D341Med (cell line): ENCODE data around the gene UBALD2.
"Not testable (repeated sequence)": the region's sequence is repeated elsewhere in the genome, so short reads cannot be mapped to it uniquely, and the experiment has no call there.

ENCODE experiments used
- DNase-seq: peaks from one replicate; pipeline ENCODE4 v3.0.0; 2012; ENCODE audit warnings: low spot score

The UBALD2 gene

DNA sequence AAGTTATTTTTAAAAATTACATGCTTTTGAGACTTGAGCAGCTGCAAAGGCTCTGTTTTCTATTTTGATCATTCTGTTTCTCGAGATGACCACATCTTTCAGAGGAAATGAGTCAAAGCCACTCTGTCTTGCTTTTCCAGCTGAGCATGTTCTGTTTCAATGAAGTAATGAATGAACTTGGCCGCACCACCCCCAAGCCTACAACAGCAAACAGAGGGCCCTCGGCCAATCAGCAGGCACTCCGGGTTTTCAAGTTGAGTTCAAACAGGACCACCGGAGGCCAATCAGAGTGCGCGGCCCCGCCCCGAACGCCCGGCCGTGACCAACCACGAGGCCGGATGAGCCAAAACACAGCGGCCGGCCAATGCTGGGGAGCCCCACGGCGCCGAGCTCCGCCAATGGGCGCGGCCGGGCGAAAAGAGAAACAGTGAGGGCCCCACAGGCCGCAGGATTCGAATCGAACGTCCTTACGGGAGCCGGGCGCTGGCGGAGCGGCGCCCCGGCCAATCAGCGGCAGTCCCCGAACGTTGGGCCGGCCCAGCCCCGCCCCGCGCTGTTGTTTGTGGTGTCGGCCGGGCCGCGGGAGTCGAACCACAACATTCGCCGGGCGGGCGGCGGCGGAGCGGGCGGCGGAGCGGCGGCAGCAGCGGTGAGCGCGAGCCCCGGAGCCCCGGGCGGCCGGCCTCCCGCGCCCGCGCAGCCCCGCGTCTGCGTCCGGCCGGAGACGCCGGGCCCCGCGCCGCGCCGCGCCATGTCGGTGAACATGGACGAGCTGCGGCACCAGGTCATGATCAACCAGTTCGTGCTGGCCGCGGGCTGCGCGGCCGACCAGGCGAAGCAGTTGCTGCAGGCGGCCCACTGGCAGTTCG lies at the start of gene UBALD2:
UBALD2 (plus strand) TSS at position 594 of the 869 bp plus-strand sequence; CDS start at position 752, 158 bp downstream.
- peak; percentile 100 for DNase-seq

DNA sequence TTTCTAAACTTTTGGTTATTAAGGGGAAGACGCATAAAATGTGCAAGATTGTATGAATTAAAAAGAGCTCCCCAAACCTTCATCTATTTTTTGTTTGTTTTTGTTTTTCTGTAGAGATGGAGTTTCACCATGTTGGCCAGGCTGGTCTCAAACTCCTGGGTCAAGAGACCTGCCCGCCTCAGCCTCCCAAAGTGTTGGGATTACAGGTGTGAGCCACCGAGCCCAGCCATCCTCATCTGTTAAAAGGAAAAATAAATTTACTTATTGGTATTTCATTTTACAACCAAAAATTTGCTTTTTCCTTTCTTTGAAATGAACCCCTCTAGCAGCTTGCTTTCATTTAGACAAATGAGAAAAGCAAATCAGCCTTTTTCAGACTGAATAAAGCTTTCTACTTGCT lies 48.1 kb upstream of the UBALD2 start:
- DNase-seq, result no peak

DNA sequence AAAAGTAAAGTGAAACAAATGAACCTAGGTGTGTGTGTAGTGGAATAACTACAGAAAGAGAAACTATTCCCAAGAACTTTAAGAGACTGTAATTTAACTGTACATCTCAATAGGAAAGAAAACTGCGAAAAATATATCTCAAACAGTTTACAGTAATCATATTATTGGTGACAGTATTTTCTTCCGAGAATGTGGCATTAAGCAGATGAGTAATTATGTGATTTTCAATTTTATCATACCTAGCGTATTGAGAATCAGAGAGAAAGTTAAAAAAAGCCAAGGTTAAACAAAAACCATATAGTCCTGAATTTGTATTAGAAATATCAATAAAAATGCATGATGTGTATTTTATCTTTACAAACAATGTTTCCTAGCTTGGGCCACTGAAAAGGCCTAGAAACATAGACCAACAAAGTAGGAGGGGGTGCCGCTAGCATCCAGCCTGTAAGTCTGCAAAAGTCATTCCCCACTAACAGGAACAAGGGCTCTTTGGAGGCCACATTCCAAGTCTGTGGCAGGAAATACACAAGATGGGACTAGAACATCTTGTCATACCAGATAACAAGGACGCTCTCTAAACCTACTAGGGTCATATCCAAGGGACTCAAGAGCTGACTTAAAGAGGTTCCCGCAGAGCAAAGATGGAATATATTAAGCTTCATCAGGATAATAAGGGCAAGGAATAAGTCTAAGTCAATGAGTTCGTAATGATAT lies 45.3 kb upstream of the UBALD2 start:
- no peak for DNase-seq

DNA sequence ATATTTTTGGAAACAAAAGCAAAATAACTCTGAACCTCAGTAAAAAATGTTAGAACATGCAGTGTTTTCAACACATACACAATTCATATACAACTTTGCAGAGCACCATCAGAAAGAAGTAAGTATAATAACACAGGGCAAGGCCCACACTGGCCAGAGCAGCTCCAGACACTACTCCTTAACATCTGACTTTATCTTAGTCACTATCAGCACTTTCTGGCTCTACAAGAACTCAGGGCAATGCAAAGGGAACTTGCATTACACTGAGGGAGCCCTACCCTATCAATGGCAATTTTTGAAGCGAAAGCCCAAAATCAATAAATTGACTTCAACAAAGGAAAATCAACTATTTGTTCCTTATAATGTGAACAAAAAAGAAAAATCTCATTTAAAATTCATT lies 41.3 kb upstream of the UBALD2 start:
- no peak for DNase-seq

DNA sequence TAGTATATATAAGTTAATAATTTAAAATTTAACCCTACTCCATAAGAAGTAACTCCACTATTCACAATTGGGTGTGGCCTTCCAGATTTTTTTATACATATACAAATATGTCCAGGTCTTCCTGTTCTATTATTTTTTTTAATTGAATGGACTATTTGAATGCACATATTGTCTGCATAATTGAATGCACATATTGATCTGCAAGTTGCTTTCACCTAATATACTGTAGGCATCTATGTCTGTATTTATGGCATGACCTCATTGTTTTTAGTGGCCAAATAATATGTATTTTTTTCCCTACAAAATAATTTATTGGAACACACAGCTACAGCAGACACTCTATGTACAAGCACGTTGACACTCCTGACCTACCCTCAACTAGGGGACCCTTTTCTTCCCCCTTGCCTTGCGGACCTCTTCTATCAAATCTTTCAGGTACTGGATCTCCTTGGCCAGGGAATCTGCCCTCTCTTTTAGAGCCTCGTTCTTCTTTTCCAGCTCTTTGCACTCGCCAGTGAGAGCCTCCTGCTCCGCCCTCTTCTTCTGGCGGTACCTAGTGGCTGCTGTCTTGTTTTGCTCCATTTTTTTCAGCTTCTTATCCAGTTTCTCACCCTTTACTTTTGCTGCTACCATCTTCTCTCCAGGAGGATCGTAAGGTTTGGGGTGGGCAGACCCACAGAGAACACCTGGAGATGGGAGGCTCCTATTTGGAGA lies 39.6 kb upstream of the UBALD2 start:
- not testable (repeated sequence) for DNase-seq

DNA sequence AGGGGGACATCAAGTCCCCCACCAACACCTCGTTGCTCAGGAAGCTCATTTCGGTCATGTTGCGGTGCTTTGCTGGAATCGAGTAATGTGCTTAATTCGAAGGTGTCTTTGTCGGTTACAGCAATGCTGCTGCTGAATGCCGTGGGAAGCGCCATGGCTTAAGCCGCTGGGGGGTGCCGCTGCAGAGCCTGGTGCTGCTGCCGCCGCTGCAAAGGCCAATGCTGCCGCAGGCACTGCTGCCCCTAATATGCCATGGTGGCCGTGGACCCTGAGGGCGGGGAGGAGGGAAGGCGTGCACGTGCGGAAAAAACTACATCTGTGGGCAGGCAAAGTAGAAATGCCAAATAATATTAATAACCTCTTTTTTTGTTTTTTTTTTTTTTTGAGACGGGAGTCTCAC lies 38.4 kb upstream of the UBALD2 start:
- not testable (repeated sequence) for DNase-seq

DNA sequence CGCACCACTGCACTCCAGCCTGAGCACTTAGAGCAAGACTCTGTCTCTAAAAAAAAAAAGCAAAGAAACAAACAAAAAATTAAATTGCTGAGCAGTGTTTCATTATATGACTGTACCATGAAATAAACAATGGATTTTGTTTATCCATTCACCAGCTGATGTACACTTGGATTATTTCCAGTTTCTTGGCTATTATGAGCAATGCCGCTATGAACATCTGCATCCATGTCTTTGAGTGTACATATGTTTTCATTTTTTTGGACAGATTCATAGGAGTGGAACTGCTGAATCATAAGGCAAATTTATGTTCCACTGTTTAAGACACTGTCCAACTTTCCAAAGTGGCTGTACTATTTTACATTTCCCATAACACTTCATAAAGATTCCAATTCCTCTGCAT lies 32.8 kb upstream of the UBALD2 start:
- no peak for DNase-seq

DNA sequence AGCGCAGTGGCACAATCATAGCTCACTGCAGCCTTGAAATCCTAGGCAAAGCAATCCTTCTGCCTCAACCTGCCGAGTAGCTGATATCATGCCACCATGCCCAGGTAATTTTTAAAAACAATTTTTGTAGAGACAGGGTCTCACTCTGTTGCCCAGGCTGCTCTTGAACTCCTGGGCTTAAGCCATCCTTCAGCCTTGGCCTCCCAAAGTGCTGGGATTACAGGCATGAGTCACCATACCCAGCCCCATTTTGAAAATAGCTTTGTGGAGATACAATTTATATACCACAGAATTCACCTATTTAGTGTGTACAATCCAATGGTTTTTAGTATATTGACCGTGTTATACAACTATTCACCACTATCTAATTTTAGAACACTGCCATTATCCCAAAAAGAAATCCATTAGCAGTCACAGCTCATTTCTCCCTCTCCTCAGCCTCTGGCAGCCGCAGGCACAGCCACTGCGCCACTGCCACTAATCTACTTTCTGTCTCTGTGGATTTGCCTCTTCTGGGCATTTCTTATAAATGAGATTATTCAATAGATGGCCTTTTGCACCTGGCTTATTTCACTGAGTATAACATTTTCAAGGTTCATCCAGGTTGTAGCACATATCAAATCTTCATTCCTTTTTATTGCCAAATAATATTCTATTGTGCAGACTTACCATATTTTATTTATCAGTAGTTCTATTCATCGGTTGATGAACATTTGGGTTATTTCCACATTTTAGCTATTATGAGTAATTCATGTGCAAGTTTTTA lies 31.4 kb upstream of the UBALD2 start:
- no peak for DNase-seq

DNA sequence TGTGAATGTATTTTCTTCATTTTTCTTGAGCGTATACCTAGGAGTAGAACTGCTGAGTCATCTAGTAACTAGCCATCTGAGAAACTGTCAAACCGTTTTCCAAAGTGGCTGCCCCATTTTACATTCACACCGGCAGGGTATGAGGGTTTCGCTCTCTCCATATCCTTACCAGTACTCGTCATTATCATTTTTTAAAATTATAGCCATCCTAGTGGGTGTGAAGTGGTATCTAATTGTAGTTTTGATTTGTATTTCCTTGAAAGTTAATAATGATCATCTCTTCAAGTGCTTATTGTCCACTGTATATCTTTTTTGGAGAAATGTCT lies 30.8 kb upstream of the UBALD2 start:
- DNase-seq, result no peak

DNA sequence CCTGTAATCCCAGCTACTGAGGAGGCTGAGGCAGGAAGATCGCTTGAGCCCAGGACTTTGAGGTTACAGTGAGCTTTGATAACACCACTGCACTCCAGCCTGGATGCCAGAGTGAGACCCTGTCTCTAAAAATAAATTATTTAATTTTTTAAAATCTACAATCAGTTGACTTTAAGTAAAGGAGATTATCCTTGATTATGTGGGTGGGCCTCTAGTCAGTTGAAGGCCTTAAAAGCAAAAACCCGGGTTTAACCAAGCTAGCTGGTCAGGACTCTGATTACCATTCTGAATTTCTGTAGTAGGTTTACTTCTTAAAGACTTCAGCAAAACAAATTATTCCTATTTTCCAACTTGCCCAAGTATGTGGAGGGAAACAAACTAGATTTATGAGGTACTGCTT lies 29.3 kb upstream of the UBALD2 start:
- DNase-seq, result no peak

DNA sequence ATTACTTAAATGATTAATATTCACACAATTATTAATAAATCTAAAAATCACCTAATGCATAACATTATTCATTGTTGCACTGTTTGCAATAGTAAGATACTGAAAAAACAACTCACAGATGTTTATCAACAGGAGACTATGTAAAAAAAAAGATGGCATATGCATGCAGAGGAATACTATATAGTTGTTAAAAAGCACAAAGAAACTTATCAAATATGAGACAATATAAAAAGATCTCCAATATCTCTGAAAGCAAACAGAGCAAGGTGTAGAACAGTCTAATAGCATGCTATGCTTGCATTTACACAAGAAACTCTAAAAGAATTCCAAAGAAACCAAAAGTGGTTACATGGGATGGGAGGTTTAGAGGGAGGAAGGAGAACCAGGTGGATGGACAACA lies 28.5 kb upstream of the UBALD2 start:
- DNase-seq, result no peak

DNA sequence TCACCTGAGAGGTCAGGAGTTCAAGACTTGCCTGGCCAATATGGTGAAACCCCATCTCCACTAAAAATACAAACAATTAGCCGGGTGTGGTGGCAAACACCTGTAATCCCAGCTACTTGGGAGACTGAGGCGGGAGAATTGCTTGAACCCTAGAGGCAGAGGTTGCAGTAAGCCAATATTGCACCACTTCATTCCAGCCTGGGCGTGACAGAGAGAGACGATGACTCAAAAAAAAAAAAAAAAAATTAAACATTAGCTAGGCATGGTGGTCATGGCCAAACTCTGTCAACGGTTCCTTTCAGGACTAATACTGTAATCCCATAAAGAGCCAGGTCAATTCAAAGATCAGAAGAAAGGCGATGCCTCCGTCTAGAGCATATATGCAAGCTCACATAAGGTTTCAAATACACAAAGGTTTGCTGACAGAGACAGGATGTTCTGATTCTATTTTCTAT lies 27.3 kb upstream of the UBALD2 start:
- DNase-seq, result no peak

DNA sequence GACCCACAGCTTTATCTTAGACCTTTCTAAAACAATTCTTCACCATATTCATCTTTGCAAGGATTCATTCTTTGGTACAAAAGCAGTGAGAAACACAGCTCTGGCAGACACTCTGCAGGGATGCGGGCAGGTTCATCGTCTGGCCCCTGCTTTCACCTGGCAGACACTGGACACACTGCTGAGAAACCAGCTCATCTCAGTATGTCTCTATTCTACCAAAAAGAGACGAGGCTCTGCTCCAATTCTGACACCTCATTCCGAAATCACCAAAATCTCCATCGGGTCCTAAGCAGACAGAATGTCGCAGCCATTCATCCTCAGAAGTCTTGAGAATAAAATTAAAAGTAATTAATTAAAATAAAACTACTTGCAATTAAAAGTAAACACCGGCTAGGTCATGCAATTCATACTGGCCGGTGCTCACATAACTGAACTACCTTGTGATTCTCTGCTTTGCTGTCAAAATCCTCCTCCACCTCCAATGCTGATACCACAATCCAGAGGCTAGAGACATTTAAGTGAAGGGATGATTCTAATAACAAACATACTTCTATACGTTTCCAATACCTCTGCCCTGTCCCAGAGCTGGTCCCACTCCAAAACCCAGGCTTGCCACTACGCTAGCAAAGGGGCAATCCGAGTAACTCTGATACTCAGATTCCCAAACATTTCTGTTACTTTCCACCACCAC lies 26.2 kb upstream of the UBALD2 start:
- no peak for DNase-seq

DNA sequence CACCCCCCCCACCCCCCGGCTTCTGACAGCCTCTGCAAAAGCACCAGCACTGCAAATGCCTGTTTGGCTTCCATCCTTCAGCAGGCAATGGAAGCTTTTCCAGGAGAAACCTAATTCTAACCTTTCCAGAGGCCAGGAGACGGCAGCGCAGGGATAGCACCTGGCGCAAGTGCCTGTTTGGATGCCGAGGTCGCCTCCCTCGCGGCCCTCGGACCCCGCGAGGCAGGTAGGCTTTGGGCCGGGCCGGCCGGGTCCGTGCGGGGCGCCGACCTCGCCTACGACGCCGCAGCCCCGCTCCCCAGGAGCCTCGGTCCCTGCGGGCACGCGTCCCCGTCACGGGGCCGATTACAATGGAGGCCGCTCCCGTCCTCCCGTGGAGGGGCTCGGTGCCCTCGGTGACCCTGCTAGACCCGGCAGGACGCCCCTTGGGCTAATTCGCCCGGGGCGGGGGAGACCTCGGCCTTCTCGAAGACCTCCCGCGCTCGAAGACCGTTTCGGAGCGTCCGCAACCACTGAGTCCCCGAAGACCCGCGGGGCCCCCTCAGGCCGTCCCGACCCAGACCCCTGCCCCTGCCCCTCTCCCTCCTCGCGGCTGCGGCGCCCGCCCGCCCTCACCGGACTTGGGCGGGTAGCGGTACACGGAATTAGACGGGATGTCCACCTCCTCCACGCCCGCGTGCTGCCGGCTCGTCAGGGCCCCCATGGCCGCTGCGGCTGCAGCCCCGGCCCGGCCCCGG lies 25.4 kb upstream of the UBALD2 start:
- peak; percentile 67 for DNase-seq

DNA sequence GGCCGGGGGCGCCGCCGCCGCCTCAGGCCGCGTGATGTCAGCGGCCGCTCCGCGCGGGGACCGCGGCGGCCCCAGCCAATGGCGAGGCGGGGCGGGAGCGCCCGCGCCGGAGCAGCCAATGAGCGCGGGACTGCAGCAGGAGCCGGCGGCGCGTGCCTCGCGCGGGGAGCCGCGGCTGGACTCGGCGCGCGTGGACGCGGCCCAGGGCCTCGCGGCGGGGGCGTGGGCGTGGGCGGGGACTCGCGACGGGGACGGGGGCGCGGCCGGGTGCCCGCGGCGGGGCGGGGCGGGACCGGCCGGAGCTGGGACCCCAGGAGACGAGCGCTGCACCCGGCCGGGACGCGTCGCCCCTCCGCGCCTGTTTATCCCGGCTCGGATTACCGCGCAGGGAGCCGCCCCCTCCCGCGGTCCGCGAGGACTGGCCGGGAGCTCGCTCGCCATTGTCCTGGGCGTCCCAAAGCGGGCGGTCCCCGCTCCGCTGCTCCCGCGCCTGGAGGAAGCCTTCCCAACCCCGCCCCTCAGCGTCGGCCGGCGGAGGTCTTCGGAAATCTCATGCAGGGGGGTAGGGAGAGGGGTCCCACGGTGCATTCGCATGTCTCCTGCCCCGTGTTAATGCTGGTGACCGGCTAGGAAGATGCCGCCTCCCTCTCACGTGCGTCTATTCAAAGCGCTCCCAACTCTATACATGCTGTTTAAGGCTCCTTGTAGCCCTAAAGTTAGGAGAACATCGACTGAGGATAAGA lies 24.5 kb upstream of the UBALD2 start, which contains the start of gene RNF157:
RNF157 (minus strand) TSS at position 33 of the 743 bp plus-strand sequence. CDS start 253 bp downstream, outside the sequence.
- peak; percentile 100 for DNase-seq

DNA sequence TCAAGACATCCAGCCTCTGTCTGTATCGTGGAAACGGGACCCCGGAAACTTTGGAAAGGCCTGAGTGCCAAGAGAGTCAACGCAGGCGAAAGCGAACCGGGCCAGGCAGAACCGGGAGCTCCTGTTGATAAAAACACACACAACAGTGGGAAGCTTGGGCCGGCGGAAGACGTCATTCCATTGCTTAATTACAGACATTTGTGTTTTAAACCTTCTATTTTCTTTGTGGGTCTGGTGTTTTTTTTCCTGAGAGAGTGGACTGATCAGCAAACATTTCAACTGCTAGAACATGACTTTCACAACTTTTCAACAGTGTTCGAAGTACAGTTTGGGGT lies 24.0 kb upstream of the UBALD2 start:
- no peak for DNase-seq

DNA sequence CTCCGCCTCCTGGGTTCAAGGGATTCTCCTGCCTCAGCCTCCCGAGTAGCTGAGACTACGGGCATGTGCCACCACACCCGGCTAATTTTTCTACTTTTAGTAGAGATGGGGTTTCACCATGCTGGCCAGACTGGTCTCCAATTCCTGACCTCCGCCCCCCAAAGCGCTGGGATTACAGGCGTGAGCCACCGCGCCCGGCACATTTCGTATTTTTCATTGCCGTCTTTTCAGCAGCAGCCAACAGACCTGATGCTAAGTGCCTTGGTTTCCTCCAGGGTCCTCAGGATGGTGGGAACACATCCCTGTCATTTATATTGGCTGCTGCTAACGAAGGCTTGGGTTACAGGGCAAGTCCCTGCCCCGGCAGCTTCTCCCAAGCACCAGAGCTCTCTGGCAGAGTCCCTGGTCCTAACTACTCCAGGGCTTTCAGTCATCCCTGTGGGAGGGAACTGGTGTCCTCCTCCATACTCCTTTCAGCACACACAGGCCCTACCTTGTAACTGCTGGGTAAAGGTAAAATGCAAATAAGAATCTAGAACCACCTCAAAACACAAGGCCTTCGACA lies 23.4 kb upstream of the UBALD2 start:
- no peak for DNase-seq

DNA sequence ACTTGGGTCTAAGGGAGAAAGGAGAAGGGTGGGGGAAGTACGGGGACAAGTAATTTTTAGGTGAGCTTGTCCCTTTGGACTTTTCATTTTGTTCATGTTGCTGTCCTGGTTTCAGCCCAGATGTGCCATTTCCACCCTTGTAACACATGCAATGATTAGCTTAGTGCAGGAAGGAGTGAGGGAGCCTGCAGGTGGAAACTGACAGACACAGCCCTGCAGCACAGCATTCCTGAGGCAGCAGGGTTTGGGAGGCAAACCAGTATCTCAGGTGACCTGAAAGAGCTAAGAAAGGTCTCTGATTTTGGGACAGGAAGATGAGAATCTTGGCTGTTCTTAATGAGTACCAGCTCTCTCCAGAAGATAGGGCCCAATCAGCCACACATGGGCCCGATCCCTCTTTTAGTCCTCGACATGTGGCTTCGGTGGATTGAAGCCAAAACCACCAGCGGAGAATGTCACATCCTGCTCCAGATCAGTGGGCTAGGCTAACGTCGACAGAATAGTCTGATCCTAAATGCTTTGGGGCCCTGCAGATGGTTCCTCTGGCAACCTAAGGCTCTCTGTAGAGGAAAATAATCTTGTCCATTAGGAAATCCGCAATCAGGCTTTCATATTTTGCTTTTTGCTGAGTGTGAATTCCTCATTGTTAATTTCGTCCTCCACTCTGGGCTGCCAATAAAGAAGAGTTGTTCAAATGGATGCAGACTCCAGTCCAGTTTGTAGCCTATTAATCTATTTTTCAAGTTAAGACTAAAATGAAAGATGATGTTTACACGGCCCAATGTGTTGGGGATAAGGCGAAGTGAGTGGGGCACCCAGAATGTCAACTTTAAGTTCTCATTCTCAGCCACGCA lies 21.1 kb upstream of the UBALD2 start:
- no peak for DNase-seq

DNA sequence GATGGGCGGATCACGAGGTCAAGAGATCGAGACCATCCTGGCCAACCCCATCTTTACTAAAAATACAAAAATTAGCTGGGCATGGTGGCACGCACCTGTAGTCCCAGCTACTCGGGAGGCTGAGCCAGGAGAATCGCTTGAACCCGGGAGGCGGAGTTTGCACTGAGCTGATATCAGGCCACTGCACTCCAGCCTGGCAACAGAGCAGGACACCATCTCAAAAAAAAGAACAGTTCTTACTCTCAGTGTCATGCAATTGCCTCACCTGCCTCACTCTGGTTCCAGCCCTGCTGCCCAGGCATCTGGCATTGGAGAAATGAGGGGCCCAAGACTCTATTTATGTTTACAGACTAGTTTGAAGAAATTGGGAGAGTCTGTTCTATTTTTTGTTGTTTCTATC lies 20.4 kb upstream of the UBALD2 start:
- not testable (repeated sequence) for DNase-seq
